HCT116 (cell line): Measurements from ENCODE around the gene SLC16A3. TPM values are rescaled to one million over a fixed set of nuclear protein-coding genes. Genes with fewer than 3 reads are reported as not detected.

Experiments used
- ATAC-seq: fragments of 200-7000 bp; cut with Tn5 transposase; 2 replicates; pipeline ENCODE4 v1.9.1; 2020; ENCODE audit warnings: mild to moderate bottlenecking, moderate library complexity
- BruUV-seq: library from RNA; stranded (reverse); fragments of 400-500 nt; replicated peaks from 2 replicates; lab custom pipeline; 2021; lab: Mats Ljungman, UMichigan
- CTCF ChIA-PET: fragments of 300-600 bp; sonication (Branson Sonifier 250); formaldehyde crosslinking; loops from one replicate; lab custom pipeline; 2021; ENCODE audit warnings: antibody characterized with exemption; lab: Charles Lee
- POLR2A ChIA-PET: fragments of 300-600, 350-600 bp; sonication (Branson Sonifier 250); formaldehyde crosslinking; loops from one replicate; lab custom pipeline; 2021; ENCODE audit warnings: antibody characterized with exemption; lab: Charles Lee
- RAD21 ChIA-PET, 2 experiments: fragments of 300-600 bp; sonication (Branson Sonifier 250); formaldehyde crosslinking; loops; one replicate each; lab custom pipeline; 2023; ENCODE audit warnings: low total read pairs in 2 of 2; ENCODE audit not compliant: uncharacterized antibody in 2 of 2, unreplicated experiment in 2 of 2, low non-redundant PET in 1 of 2; lab: Charles Lee
- DNase-seq: peaks from one replicate; pipeline ENCODE4 v3.0.0-alpha.2; 2010; ENCODE audit warnings: low read depth, low spot score
- H2AFZ ChIP-seq: fragments of 200-600 bp; shearing (Covaris generic), sonication (generic); 2 replicates; pipeline ENCODE4 v1.6.1; 2017; ENCODE audit warnings: low read depth, mixed run types, mixed read lengths, antibody characterized with exemption, low read length; ENCODE audit not compliant: poor library complexity, severe bottlenecking
- H3K27ac ChIP-seq: 2 replicates; pipeline ENCODE4 v1.5.1; 2012; ENCODE audit warnings: low read depth, low read length
- H3K27me3 ChIP-seq: fragments of 200-600 bp; sonication (generic); 2 replicates; pipeline ENCODE4 v1.6.1; 2016; ENCODE audit warnings: mixed run types, low read length, mixed read lengths; ENCODE audit not compliant: insufficient read depth
- H3K36me3 ChIP-seq, 2 experiments: fragments of 200-500 bp in 1 of 2; fragments of 200-600 bp in 1 of 2; sonication (Bioruptor generic) in 1 of 2; sonication (generic) in 1 of 2; 2 replicates each; pipeline versions ENCODE4 v1.5.1 to v1.6.1; 2014 to 2016; ENCODE audit warnings: low read length in 2 of 2, inconsistent platforms in 1 of 2, mixed read lengths in 1 of 2, mixed run types in 1 of 2; ENCODE audit not compliant: insufficient read depth in 2 of 2, control insufficient read depth in 1 of 2
- H3K4me1 ChIP-seq, 2 experiments: fragments of 200-600 bp in 1 of 2; sonication (generic) in 1 of 2; 2 replicates each; pipeline versions ENCODE4 v1.5.1 to v1.6.1; 2012 to 2017; ENCODE audit warnings: low read length in 2 of 2, inconsistent platforms in 1 of 2, mild to moderate bottlenecking in 1 of 2, mixed read lengths in 1 of 2, mixed run types in 1 of 2, moderate library complexity in 1 of 2; ENCODE audit not compliant: insufficient read depth in 2 of 2, control insufficient read depth in 1 of 2
- H3K4me2 ChIP-seq: fragments of 200-600 bp; sonication (generic); 2 replicates; pipeline ENCODE4 v1.6.1; 2017; ENCODE audit warnings: mixed run types, low read length, mixed read lengths
- H3K4me3 ChIP-seq, 2 experiments: fragments of 200-600 bp in 1 of 2; sonication (generic) in 1 of 2; replicated peaks in 1 of 2; 2 replicates each; pipeline ENCODE4 v1.5.1; 2011 to 2016; ENCODE audit warnings: low read length in 2 of 2, control low read depth in 1 of 2, low read depth in 1 of 2, mild to moderate bottlenecking in 1 of 2, mixed read lengths in 1 of 2, mixed run types in 1 of 2
- H3K79me2 ChIP-seq: fragments of 200-600 bp; sonication (generic); 2 replicates; pipeline ENCODE4 v1.6.1; 2017; ENCODE audit warnings: mild to moderate bottlenecking, mixed run types, low read length, moderate library complexity, mixed read lengths; ENCODE audit not compliant: insufficient read depth
- H3K9ac ChIP-seq: fragments of 200-600 bp; sonication (generic); 2 replicates; pipeline ENCODE4 v1.6.1; 2016; ENCODE audit warnings: low read length, mixed read lengths
- H3K9me2 ChIP-seq: fragments of 200-600 bp; sonication (generic), shearing (Covaris generic); 2 replicates; pipeline ENCODE4 v1.6.1; 2017; ENCODE audit warnings: mixed run types, mild to moderate bottlenecking, moderate library complexity; ENCODE audit not compliant: insufficient read depth
- H3K9me3 ChIP-seq, 2 experiments: fragments of 200-500 bp in 1 of 2; fragments of 200-600 bp in 1 of 2; sonication (Bioruptor generic) in 1 of 2; sonication (generic) in 1 of 2; 2 replicates each; pipeline ENCODE4 v1.6.1; 2014 to 2017; ENCODE audit warnings: low read length in 2 of 2, mixed read lengths in 2 of 2, inconsistent platforms in 1 of 2, low read depth in 1 of 2, mild to moderate bottlenecking in 1 of 2, mixed run types in 1 of 2, moderate library complexity in 1 of 2; ENCODE audit not compliant: control insufficient read depth in 1 of 2, insufficient read depth in 1 of 2
- H4K20me1 ChIP-seq: fragments of 200-600 bp; sonication (generic), shearing (Covaris generic); 2 replicates; pipeline ENCODE4 v1.6.1; 2017; ENCODE audit warnings: mixed run types, mild to moderate bottlenecking, moderate library complexity; ENCODE audit not compliant: insufficient read depth
- CEBPB ChIP-seq: IDR thresholded peaks from 2 replicates; pipeline ENCODE4 v1.6.1; 2012; ENCODE audit warnings: low read depth
- EGR1 ChIP-seq: IDR thresholded peaks from 2 replicates; pipeline ENCODE4 v1.6.1; 2012; ENCODE audit warnings: low read depth
- ELF1 ChIP-seq: IDR thresholded peaks from 2 replicates; pipeline ENCODE4 v1.6.1; 2012; ENCODE audit warnings: low read depth, borderline replicate concordance
- EZH2 ChIP-seq: fragments of 200-600 bp; sonication (generic); IDR thresholded peaks from 2 replicates; pipeline ENCODE4 v1.6.1; 2017; ENCODE audit warnings: antibody characterized with exemption, mixed run types
- FOSL1 ChIP-seq: IDR thresholded peaks from 2 replicates; pipeline ENCODE4 v1.6.1; 2012; ENCODE audit warnings: low read depth
- JUND ChIP-seq: IDR thresholded peaks from 2 replicates; pipeline ENCODE4 v1.6.1; 2012
- POLR2A ChIP-seq: IDR thresholded peaks from 2 replicates; pipeline ENCODE4 v1.7.0; 2011; ENCODE audit warnings: borderline replicate concordance; ENCODE audit not compliant: insufficient read depth, insufficient read length; ENCODE audit errors: extremely low read depth
- POLR2AphosphoS5 ChIP-seq: IDR thresholded peaks from 2 replicates; pipeline ENCODE4 v1.6.1; 2011; ENCODE audit warnings: mild to moderate bottlenecking, low read depth, low read length, moderate library complexity
- RAD21 ChIP-seq: IDR thresholded peaks from 2 replicates; pipeline ENCODE4 v1.6.1; 2012; ENCODE audit warnings: low read depth, mild to moderate bottlenecking
- SIN3A ChIP-seq: IDR thresholded peaks from 2 replicates; pipeline ENCODE4 v1.6.1; 2012; ENCODE audit warnings: low read depth
- SP1 ChIP-seq: IDR thresholded peaks from 2 replicates; pipeline ENCODE4 v1.6.1; 2012; ENCODE audit warnings: low read depth
- SRF ChIP-seq: IDR thresholded peaks from 2 replicates; pipeline ENCODE4 v1.6.1; 2012; ENCODE audit warnings: low read depth
- YY1 ChIP-seq: IDR thresholded peaks from 2 replicates; pipeline ENCODE4 v1.6.1; 2011; ENCODE audit warnings: low read length, low read depth, moderate library complexity, mild to moderate bottlenecking; ENCODE audit not compliant: insufficient replicate concordance; ENCODE audit errors: extremely low read depth
- ZFX ChIP-seq: fragments of 450-650 bp; IDR thresholded peaks from 2 replicates; pipeline ENCODE4 v1.6.1; 2017
- ZNF274 ChIP-seq: fragments of 200-500 bp; sonication (Bioruptor generic); IDR thresholded peaks from 2 replicates; pipeline ENCODE4 v1.6.1; 2014; ENCODE audit warnings: mild to moderate bottlenecking, low read depth, low read length, inconsistent platforms
- intact Hi-C: fragments of 100-400 bp; cut with micrococcal nuclease; formaldehyde crosslinking; loops from 2 replicates; pipeline ENCODE4 v1.10.0; 2022
- total RNA-seq: library from RNA; stranded (reverse); gene quantifications from one replicate; pipeline ENCODE4 v1.2.1, GENCODE V29; 2021; ENCODE audit not compliant: unreplicated experiment
- TF ChIP-seq, protein P1 (sequence below): IDR thresholded peaks from 2 replicates; pipeline ENCODE4 v1.6.1; 2011; ENCODE audit warnings: mild to moderate bottlenecking, low read length, moderate library complexity; ENCODE audit not compliant: insufficient replicate concordance; ENCODE audit errors: extremely low read depth
- TF ChIP-seq, protein P2 (sequence below), 3 experiments: fragments of 200-600 bp in 1 of 3; sonication (generic) in 1 of 3; IDR thresholded peaks in 2 of 3; conservative IDR thresholded peaks in 1 of 3; 2 replicates each; pipeline ENCODE4 v1.5.1; 2012 to 2017; ENCODE audit warnings: low read depth in 2 of 3, low read length in 2 of 3, antibody characterized with exemption in 1 of 3, borderline replicate concordance in 1 of 3, control low read depth in 1 of 3, mild to moderate bottlenecking in 1 of 3, mixed read lengths in 1 of 3, mixed run types in 1 of 3, moderate library complexity in 1 of 3; ENCODE audit not compliant: insufficient read depth in 1 of 3
- TF ChIP-seq, protein P3 (sequence below): IDR thresholded peaks from 2 replicates; pipeline ENCODE4 v1.6.1; 2012; ENCODE audit warnings: low read depth
- TF ChIP-seq, protein P4 (sequence below): IDR thresholded peaks from 2 replicates; pipeline ENCODE4 v1.6.1; 2012

Gene SLC16A3
- total RNA-seq, 1 experiment from 2014 or later, result 445 TPM

DNA sequence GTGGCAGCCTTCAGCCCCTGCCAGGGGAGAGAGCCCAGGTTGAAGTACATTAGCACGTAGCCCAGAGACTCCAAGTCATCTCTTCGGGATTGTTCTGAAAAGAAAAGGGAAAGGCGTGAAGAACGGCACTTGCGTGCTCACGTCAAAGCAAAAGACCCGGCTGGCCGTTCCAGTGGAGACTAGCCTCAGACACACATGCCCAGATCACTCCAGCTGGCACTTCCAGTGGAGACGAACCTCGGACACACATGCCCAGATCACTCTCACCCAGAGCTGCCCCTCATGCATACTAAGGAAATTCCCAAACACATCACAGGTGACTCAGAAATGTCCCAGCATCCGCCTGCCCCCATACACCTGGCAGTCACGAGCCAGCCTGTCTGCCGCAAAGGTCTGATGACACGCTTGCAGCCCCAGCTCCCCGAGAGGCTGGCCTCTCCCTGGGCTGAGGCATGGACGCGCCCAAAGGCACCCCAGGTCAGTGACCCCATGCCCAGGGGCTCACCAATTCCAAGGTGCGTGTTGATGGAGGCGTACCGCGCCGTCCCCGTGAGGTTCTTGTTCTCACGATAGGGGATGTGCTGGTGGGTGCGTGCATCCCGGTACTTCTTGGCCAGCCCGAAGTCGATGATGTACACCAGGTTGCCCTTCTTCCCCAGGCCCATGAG, 23.8 kb downstream of the SLC16A3 start:
- ATAC-seq, result no peak
- Histone ChIP-seq H3K27me3 (no peaks in the 10 kb centered on the region), H3K27ac (no peak overlapping the region; the same call in 1 of the 2 replicates), H3K79me2 (peaks cover 86% of the 10 kb centered on the region), H4K20me1 (peaks cover 8% of the 10 kb centered on the region; the same call in 1 of the 2 replicates), H3K4me1 (peaks cover under 1 to 13% of the 10 kb centered on the region in 2 experiments; a peak in 3 of 4 replicates), H3K36me3 (peaks cover 65 to 86% of the 10 kb centered on the region in 2 experiments), H3K9ac (no peak overlapping the region), H3K9me3 (no peaks in the 10 kb centered on the region), H2AFZ (no peak overlapping the region), H3K9me2 (no peaks in the 10 kb centered on the region), H3K4me2 (no peak overlapping the region), H3K4me3 (no peak overlapping the region)
- POLR2A ChIA-PET, result no interaction called here
- CTCF ChIA-PET, result no interaction called here
- DNase-seq, result no peak
- intact Hi-C loops, result no loop called here
- TF ChIP-seq, protein P1, sequence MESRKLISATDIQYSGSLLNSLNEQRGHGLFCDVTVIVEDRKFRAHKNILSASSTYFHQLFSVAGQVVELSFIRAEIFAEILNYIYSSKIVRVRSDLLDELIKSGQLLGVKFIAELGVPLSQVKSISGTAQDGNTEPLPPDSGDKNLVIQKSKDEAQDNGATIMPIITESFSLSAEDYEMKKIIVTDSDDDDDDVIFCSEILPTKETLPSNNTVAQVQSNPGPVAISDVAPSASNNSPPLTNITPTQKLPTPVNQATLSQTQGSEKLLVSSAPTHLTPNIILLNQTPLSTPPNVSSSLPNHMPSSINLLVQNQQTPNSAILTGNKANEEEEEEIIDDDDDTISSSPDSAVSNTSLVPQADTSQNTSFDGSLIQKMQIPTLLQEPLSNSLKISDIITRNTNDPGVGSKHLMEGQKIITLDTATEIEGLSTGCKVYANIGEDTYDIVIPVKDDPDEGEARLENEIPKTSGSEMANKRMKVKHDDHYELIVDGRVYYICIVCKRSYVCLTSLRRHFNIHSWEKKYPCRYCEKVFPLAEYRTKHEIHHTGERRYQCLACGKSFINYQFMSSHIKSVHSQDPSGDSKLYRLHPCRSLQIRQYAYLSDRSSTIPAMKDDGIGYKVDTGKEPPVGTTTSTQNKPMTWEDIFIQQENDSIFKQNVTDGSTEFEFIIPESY, result no peak
- TF ChIP-seq SIN3A, result no peak
- TF ChIP-seq POLR2AphosphoS5, result no peak
- TF ChIP-seq EZH2, result no peak
- TF ChIP-seq, protein P2, sequence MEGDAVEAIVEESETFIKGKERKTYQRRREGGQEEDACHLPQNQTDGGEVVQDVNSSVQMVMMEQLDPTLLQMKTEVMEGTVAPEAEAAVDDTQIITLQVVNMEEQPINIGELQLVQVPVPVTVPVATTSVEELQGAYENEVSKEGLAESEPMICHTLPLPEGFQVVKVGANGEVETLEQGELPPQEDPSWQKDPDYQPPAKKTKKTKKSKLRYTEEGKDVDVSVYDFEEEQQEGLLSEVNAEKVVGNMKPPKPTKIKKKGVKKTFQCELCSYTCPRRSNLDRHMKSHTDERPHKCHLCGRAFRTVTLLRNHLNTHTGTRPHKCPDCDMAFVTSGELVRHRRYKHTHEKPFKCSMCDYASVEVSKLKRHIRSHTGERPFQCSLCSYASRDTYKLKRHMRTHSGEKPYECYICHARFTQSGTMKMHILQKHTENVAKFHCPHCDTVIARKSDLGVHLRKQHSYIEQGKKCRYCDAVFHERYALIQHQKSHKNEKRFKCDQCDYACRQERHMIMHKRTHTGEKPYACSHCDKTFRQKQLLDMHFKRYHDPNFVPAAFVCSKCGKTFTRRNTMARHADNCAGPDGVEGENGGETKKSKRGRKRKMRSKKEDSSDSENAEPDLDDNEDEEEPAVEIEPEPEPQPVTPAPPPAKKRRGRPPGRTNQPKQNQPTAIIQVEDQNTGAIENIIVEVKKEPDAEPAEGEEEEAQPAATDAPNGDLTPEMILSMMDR (IDR thresholded peaks at IDR 0.05 in 2 of 3, conservative IDR thresholded peaks at IDR 0.05 in 1 of 3; ENCODE audit: borderline replicate concordance in 1 of 3, insufficient read depth in 1 of 3, low read depth in 2 of 3, low read length in 2 of 3), result no peak
- no peak for TF ChIP-seq CEBPB
- TF ChIP-seq ZNF274, result no peak
- TF ChIP-seq, protein P3, sequence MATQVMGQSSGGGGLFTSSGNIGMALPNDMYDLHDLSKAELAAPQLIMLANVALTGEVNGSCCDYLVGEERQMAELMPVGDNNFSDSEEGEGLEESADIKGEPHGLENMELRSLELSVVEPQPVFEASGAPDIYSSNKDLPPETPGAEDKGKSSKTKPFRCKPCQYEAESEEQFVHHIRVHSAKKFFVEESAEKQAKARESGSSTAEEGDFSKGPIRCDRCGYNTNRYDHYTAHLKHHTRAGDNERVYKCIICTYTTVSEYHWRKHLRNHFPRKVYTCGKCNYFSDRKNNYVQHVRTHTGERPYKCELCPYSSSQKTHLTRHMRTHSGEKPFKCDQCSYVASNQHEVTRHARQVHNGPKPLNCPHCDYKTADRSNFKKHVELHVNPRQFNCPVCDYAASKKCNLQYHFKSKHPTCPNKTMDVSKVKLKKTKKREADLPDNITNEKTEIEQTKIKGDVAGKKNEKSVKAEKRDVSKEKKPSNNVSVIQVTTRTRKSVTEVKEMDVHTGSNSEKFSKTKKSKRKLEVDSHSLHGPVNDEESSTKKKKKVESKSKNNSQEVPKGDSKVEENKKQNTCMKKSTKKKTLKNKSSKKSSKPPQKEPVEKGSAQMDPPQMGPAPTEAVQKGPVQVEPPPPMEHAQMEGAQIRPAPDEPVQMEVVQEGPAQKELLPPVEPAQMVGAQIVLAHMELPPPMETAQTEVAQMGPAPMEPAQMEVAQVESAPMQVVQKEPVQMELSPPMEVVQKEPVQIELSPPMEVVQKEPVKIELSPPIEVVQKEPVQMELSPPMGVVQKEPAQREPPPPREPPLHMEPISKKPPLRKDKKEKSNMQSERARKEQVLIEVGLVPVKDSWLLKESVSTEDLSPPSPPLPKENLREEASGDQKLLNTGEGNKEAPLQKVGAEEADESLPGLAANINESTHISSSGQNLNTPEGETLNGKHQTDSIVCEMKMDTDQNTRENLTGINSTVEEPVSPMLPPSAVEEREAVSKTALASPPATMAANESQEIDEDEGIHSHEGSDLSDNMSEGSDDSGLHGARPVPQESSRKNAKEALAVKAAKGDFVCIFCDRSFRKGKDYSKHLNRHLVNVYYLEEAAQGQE, result no peak
- no peak for TF ChIP-seq ZFX
- no peak for TF ChIP-seq ELF1
- TF ChIP-seq, protein P4, sequence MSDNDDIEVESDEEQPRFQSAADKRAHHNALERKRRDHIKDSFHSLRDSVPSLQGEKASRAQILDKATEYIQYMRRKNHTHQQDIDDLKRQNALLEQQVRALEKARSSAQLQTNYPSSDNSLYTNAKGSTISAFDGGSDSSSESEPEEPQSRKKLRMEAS, result no peak
- TF ChIP-seq RAD21, result no peak
- no peak for TF ChIP-seq YY1
- no peak for TF ChIP-seq EGR1
- TF ChIP-seq SRF, result no peak
- no peak for TF ChIP-seq SP1
- TF ChIP-seq FOSL1, result no peak
- no peak for TF ChIP-seq JUND
- TF ChIP-seq POLR2A, result no peak
- RAD21 ChIA-PET, result no interaction called here
- BruUV-seq, result no TSS peak
